GM18951 (cell line): Measurements from ENCODE around the gene TTC28.

ENCODE experiments used
- POLR2A ChIP-seq: IDR thresholded peaks from 4 replicates; pipeline ENCODE4 v1.6.1; 2011; ENCODE audit warnings: mild to moderate bottlenecking; ENCODE audit not compliant: insufficient read length, insufficient read depth; ENCODE audit errors: extremely low read depth
- in situ Hi-C: fragments of 300-500 bp; cut with MboI; formaldehyde crosslinking; loops from one replicate; pipeline ENCODE4 v1.12.0; 2022; ENCODE audit warnings: low sequenced_read_pairs, mixed read lengths, inconsistent platforms; ENCODE audit not compliant: unreplicated experiment

The TTC28 gene

GRCh38 chr22:28034760-28035401 is 644.8 kb downstream of the TTC28 start:
- no peak for TF ChIP-seq POLR2A
- in situ Hi-C loops, result loop anchor here (25.0 kb wide), 1 partner anchor 402 kb away; no protein-coding TSS in a partner anchor

GRCh38 chr22:28034145-28034759 is 645.4 kb downstream of the TTC28 start:
- in situ Hi-C loops, result loop anchor here (25.0 kb wide), 1 partner anchor 403 kb away; no protein-coding TSS in a partner anchor
- no peak for TF ChIP-seq POLR2A

- TF ChIP-seq POLR2A, result no peak
- in situ Hi-C loops, result loop anchor here (25.0 kb wide), 1 partner anchor 404 kb away; no protein-coding TSS in a partner anchor
Observed at GRCh38 chr22:28032861-28033260, 646.8 kb downstream of the TTC28 start.

- in situ Hi-C loops, result loop anchor here (25.0 kb wide), 1 partner anchor 406 kb away; no protein-coding TSS in a partner anchor
Observed at GRCh38 chr22:28031383-28031922, 648.2 kb downstream of the TTC28 start.

GRCh38 chr22:28030473-28030872 is 649.2 kb downstream of the TTC28 start:
- TF ChIP-seq POLR2A, result no peak
- in situ Hi-C loops, result loop anchor here (25.0 kb wide), 1 partner anchor 407 kb away; no protein-coding TSS in a partner anchor

More at GRCh38 chr22:28031383-28031922, 648.2 kb downstream of the TTC28 start:
- TF ChIP-seq POLR2A, result no peak

GRCh38 chr22:28029956-28030355 is 649.7 kb downstream of the TTC28 start:
- no peak for TF ChIP-seq POLR2A
- in situ Hi-C loops, result loop anchor here (25.0 kb wide), 1 partner anchor 407 kb away; no protein-coding TSS in a partner anchor

- no peak for TF ChIP-seq POLR2A
- in situ Hi-C loops, result loop anchor here (25.0 kb wide), 1 partner anchor 408 kb away; no protein-coding TSS in a partner anchor
Observed at GRCh38 chr22:28029201-28029948, 650.3 kb downstream of the TTC28 start.

- in situ Hi-C loops, result loop anchor here (25.0 kb wide), 1 partner anchor 410 kb away; no protein-coding TSS in a partner anchor
- no peak for TF ChIP-seq POLR2A
Observed at GRCh38 chr22:28027453-28028448, 651.9 kb downstream of the TTC28 start.

- TF ChIP-seq POLR2A, result no peak
Observed at GRCh38 chr22:28025866-28026575, 653.6 kb downstream of the TTC28 start.

GRCh38 chr22:28025333-28025732 is 654.3 kb downstream of the TTC28 start:
- no peak for TF ChIP-seq POLR2A
- in situ Hi-C loops, result loop anchor here (25.0 kb wide), 1 partner anchor 412 kb away; no protein-coding TSS in a partner anchor

More at GRCh38 chr22:28025866-28026575, 653.6 kb downstream of the TTC28 start:
- in situ Hi-C loops, result loop anchor here (25.0 kb wide), 1 partner anchor 411 kb away; no protein-coding TSS in a partner anchor

- TF ChIP-seq POLR2A, result no peak
- in situ Hi-C loops, result no loop called here
Observed at GRCh38 chr22:28024422-28024888, 655.2 kb downstream of the TTC28 start.
